Heart left ventricle (tissue), 16 donors: ENCODE measurements around the gene DOK3. TPM values are rescaled to one million over a fixed set of nuclear protein-coding genes. Genes with fewer than 3 reads are reported as not detected.

Source experiments
- ATAC-seq, 4 donors: fragments of 200-7000 bp; cut with Tn5 transposase; one replicate each; pipeline ENCODE4 v1.9.1; 2020 to 2022; ENCODE audit warnings: moderate library complexity in 4 of 4, mild to moderate bottlenecking in 3 of 4, moderate number of reproducible peaks in 1 of 4
- DNase-seq, 5 donors: peaks; one replicate each; pipeline ENCODE4 v3.0.0-alpha.2; 2020
- H3K27ac ChIP-seq, 12 donors: fragments of 200-600 bp; sonication (generic) in 4 of 12; one replicate each; pipeline versions ENCODE4 v1.5.0 to v1.8.0; 2016 to 2022; ENCODE audit warnings: mild to moderate bottlenecking in 2 of 12
- H3K27me3 ChIP-seq, 9 donors: fragments of 200-600 bp; sonication (generic) in 2 of 9; one replicate each; pipeline versions ENCODE4 v1.5.1 to v1.8.0; 2016 to 2022; ENCODE audit warnings: mild to moderate bottlenecking in 3 of 9
- H3K36me3 ChIP-seq, 9 donors: fragments of 200-600 bp; sonication (generic) in 2 of 9; one replicate each; pipeline versions ENCODE4 v1.5.0 to v1.8.0; 2018 to 2022; ENCODE audit warnings: mild to moderate bottlenecking in 2 of 9
- H3K4me1 ChIP-seq, 12 donors: fragments of 200-600 bp; sonication (generic) in 4 of 12; one replicate each; pipeline versions ENCODE4 v1.5.0 to v1.8.0; 2016 to 2022; ENCODE audit warnings: mild to moderate bottlenecking in 3 of 12
- H3K4me3 ChIP-seq, 12 donors: fragments of 200-600 bp; sonication (generic) in 4 of 12; one replicate each; pipeline versions ENCODE4 v1.5.0 to v1.8.0; 2017 to 2022; ENCODE audit warnings: mild to moderate bottlenecking in 9 of 12, moderate library complexity in 4 of 12
- H3K9me3 ChIP-seq, 12 donors: fragments of 200-600 bp; sonication (generic) in 4 of 12; one replicate each; pipeline versions ENCODE4 v1.5.0 to v1.8.0; 2016 to 2022; ENCODE audit warnings: mild to moderate bottlenecking in 1 of 12
- CTCF ChIP-seq, 12 donors: fragments of 200-600 bp; sonication (generic) in 4 of 12; IDR thresholded peaks; one replicate each; pipeline versions ENCODE4 v1.5.0 to v1.8.0; 2018 to 2022; ENCODE audit warnings: antibody characterized with exemption in 12 of 12, mild to moderate bottlenecking in 5 of 12
- POLR2A ChIP-seq, 2 donors: fragments of 450-650 bp; IDR thresholded peaks; one replicate each; pipeline ENCODE4 v1.6.1; 2017; ENCODE audit warnings: antibody characterized with exemption in 2 of 2, mild to moderate bottlenecking in 2 of 2, moderate library complexity in 2 of 2
- WGBS, 4 donors: extraction: QIAGEN DNeasy Blood & Tissue Kit in 2 of 4; methylation state at CpG; one replicate each; pipeline versions ENCODE4 v1.1.5 to v1.1.7; 2013 to 2018; 5-methylcytosine and 5-hydroxymethylcytosine counted together
- intact Hi-C, 10 donors: fragments of 100-400 bp; cut with DNase I; formaldehyde crosslinking; loops; one replicate each; pipeline versions ENCODE4 v1.11.1 to v1.14.2; 2022
- polyA plus RNA-seq, 2 donors: library from polyadenylated mRNA; stranded (reverse); fragments of 200-250 nt; gene quantifications; one replicate each; pipeline ENCODE4 v1.2.3, GENCODE V29; 2013
- total RNA-seq, 9 donors: library from RNA; depleted of rRNA in 2 of 9; stranded (reverse); fragments of >200 nt in 2 of 9; fragmentation: NEBNext Ultra II Directional in 3 of 9; extraction: Animal tissue kit (Norgen Biotek cat#: 25700) in 3 of 9; gene quantifications; one replicate each; pipeline versions ENCODE4 v1.1.0 to v1.2.4, GENCODE V29; 2016 to 2023
- donor health status: ischemic (EF 13 %, LVEDD 7.1; RV severe dilation, severe dysfunction).
- donor health status: healthy with polysubstance abuse.
- donor health status: DM: no; HTN: yes; CAD: no.
- donor health status: DM: no; HTN: no; CAD: no.
- donor health status: ischemic (EF 25% LVEDD 6.9; RV normal size, moderate dysfunction).
- donor health status: ischemic (EF 25% LVEDD 5.7; RV mildly dilated, moderate dysfunction).
- donor health status: healthy.
- donor health status: DM: yes; HTN: yes; CAD: no.
- donor health status: ischemic (EF 35%, LVEDD 5.7; RV mildly dilated, moderate dysfunction).
- donor health status: nonischemic (EF 11% LVEDD 7.7; RV severe dilation, severe dysfunction).
- donor health status: DM: yes; HTN: yes; CAD: no.
- donor health status: PGD.
- donor health status: ischemic (EF 29% LVEDD 5.4; RV normal size, mild dysfunction).
- donor health status: nonischemic (EF 23%, LVEDD 6.1; RV moderate dilation, normal function).

The DOK3 gene
- total and polyA plus RNA-seq, 11 donors = 0.77 to 23.8 (median 2.7) TPM

- H3K36me3 ChIP-seq = peaks cover 2 to 70% (median 61%) of the 10 kb centered on the region in 9 donors
- ATAC-seq = no peak
- no peak overlapping the region for H3K27ac ChIP-seq
- no peak for TF ChIP-seq CTCF (IDR thresholded peaks at IDR 0.05)
- no peak for TF ChIP-seq POLR2A (IDR thresholded peaks at IDR 0.05)
- H3K9me3 ChIP-seq = no peaks in the 10 kb centered on the region
- 77 to 93% (median 83%) methylated on average over 13 of the region's 13 CpGs for WGBS, 4 donors
- intact Hi-C loops = loop anchor here in 3 of 10 donors (5.0 to 10.0 kb wide), 2 partner anchors 33 to 75 kb away; partner anchors contain the start of genes TMED9 (in 2 of the 3) and FAM193B (in 1 of the 3)
- DNase-seq = peak in 1 of 5 donors; percentile 18
- H3K27me3 ChIP-seq = no peaks in the 10 kb centered on the region
- H3K4me1 ChIP-seq = peaks cover 0 to 33% (median 15%) of the 10 kb centered on the region in 12 donors
- H3K4me3 ChIP-seq = no peak overlapping the region
Observed at GRCh38 chr5:177519463-177520235, 10.0 kb upstream of the DOK3 start.

- intact Hi-C loops = loop anchor here in 3 of 10 donors (5.0 to 10.0 kb wide), 2 partner anchors 35 to 78 kb away; partner anchors contain the start of genes TMED9 (in 2 of the 3) and FAM193B (in 1 of the 3)
- 0 to 1% (median 0%) methylated on average over 50 to 96 of the region's 96 CpGs for WGBS, 4 donors
- H3K4me3 ChIP-seq = peak within 1 kb of the TSS; percentile 61 to 100 (median 88)
- H3K27me3 ChIP-seq = no peaks in the 10 kb centered on the region
- DNase-seq (peak; percentile 97 to 99 (median 98)), ATAC-seq (peak; percentile 91 to 95 (median 92))
- H3K9me3 ChIP-seq = no peaks in the 10 kb centered on the region
- peak within 1 kb of the TSS; percentile 79 to 94 (median 89) for H3K27ac ChIP-seq
- H3K4me1 ChIP-seq = peaks cover 0 to 33% (median 15%) of the 10 kb centered on the region in 12 donors
- peaks cover 7 to 70% (median 60%) of the 10 kb centered on the region in 9 donors for H3K36me3 ChIP-seq
- TF ChIP-seq CTCF (IDR thresholded peaks at IDR 0.05) (peak in 4 of 12 donors; percentile 8 to 20 (median 13)), POLR2A (IDR thresholded peaks at IDR 0.05) (peak in 1 of 2 donors; percentile 66)
Observed at GRCh38 chr5:177516601-177517568, 7.3 kb upstream of the DOK3 start, which contains the start of gene DDX41. DDX41 (minus strand) TSS chr5:177516961; CDS start chr5:177516945, 16 bp downstream.

- peaks cover 7 to 70% (median 59%) of the 10 kb centered on the region in 9 donors for H3K36me3 ChIP-seq
- peak overlapping the region in 9 of 12 donors; percentile 75 to 100 (median 91) for H3K4me3 ChIP-seq
- TF ChIP-seq POLR2A (IDR thresholded peaks at IDR 0.05) (no peak), CTCF (IDR thresholded peaks at IDR 0.05) (no peak)
- intact Hi-C loops = loop anchor here in 3 of 10 donors (5.0 to 10.0 kb wide), 2 partner anchors 37 to 79 kb away; partner anchors contain the start of genes TMED9 (in 2 of the 3) and FAM193B (in 1 of the 3)
- WGBS, 4 donors = 82 to 90% (median 87%) methylated on average over 7 of the region's 7 CpGs
- no peaks in the 10 kb centered on the region for H3K27me3 ChIP-seq
- ATAC-seq (no peak), DNase-seq (no peak)
- H3K4me1 ChIP-seq = peaks cover 0 to 33% (median 15%) of the 10 kb centered on the region in 12 donors
- no peaks in the 10 kb centered on the region for H3K9me3 ChIP-seq
- no peak overlapping the region for H3K27ac ChIP-seq
Observed at GRCh38 chr5:177515580-177515979, 6.0 kb upstream of the DOK3 start.
